Karpas-422 (cell line): ENCODE results near the gene STK40. TPM values are rescaled to one million over a fixed set of nuclear protein-coding genes. Genes with fewer than 3 reads are reported as not detected.

Experiments
- DNase-seq: peaks from one replicate; pipeline ENCODE4 v3.0.0-alpha.2; 2015
- H2AFZ ChIP-seq: fragments of 200-600 bp; sonication (generic); 2 replicates; pipeline ENCODE4 v1.6.1; 2014; ENCODE audit warnings: antibody characterized with exemption, low read length, mixed read lengths
- H3K27ac ChIP-seq: fragments of 200-600 bp; sonication (generic); 2 replicates; pipeline ENCODE4 v1.5.1; 2014; ENCODE audit warnings: mild to moderate bottlenecking, low read length, moderate library complexity
- H3K27me3 ChIP-seq: fragments of 200-600 bp; sonication (generic); 2 replicates; pipeline ENCODE4 v1.6.1; 2014; ENCODE audit warnings: low read length, mixed read lengths
- H3K36me3 ChIP-seq: fragments of 200-600 bp; sonication (generic); 2 replicates; pipeline ENCODE4 v1.6.1; 2014; ENCODE audit warnings: low read length, mixed read lengths; ENCODE audit not compliant: insufficient read depth
- H3K4me1 ChIP-seq: fragments of 200-600 bp; sonication (generic); 2 replicates; pipeline ENCODE4 v1.6.1; 2014; ENCODE audit warnings: mild to moderate bottlenecking, low read length, mixed read lengths
- H3K4me2 ChIP-seq: fragments of 200-600 bp; sonication (generic); 2 replicates; pipeline ENCODE4 v1.6.1; 2014; ENCODE audit warnings: low read length, low read depth, mild to moderate bottlenecking; ENCODE audit not compliant: poor library complexity, severe bottlenecking
- H3K4me3 ChIP-seq: fragments of 200-600 bp; sonication (generic); 2 replicates; pipeline ENCODE4 v1.5.1; 2014; ENCODE audit warnings: mild to moderate bottlenecking, antibody characterized with exemption, low read length, mixed read lengths
- H3K79me2 ChIP-seq: fragments of 200-600 bp; sonication (generic); 2 replicates; pipeline ENCODE4 v1.6.1; 2014; ENCODE audit warnings: mild to moderate bottlenecking, low read length, mixed read lengths
- H3K9ac ChIP-seq: fragments of 200-600 bp; sonication (generic); 2 replicates; pipeline ENCODE4 v1.6.0; 2014; ENCODE audit warnings: low read length
- H3K9me2 ChIP-seq: fragments of 200-600 bp; sonication (generic), shearing (Covaris generic); replicated peaks from 2 replicates; pipeline ENCODE4 v1.6.0; 2014; ENCODE audit warnings: mild to moderate bottlenecking, low read length, moderate library complexity; ENCODE audit not compliant: insufficient read depth
- H3K9me3 ChIP-seq: fragments of 300-700, 200-600 bp; sonication (generic); 2 replicates; pipeline ENCODE4 v1.6.1; 2014; ENCODE audit warnings: low read length, mixed read lengths
- H4K20me1 ChIP-seq: fragments of 200-600 bp; sonication (generic); 2 replicates; pipeline ENCODE4 v1.6.1; 2014; ENCODE audit warnings: mild to moderate bottlenecking, antibody characterized with exemption, low read length, low read depth; ENCODE audit not compliant: insufficient read depth
- total RNA-seq: library from RNA; depleted of rRNA; stranded (reverse); fragments of >200 nt; shearing (Covaris generic); gene quantifications from 2 replicates; pipeline ENCODE4 v1.2.3, GENCODE V29; 2014; ENCODE audit warnings: low replicate concordance

Gene STK40
- total RNA-seq, 1 experiment from 2014 or later, result 27.0 TPM

GRCh38 chr1:36359911-36360550, 25.7 kb downstream of the STK40 start:
- Histone ChIP-seq H4K20me1 (no peaks in the 10 kb centered on the region), H3K4me2 (no peak overlapping the region), H3K4me3 (no peak overlapping the region), H3K9me2 (no peaks in the 10 kb centered on the region), H3K36me3 (no peaks in the 10 kb centered on the region), H2AFZ (no peak overlapping the region), H3K4me1 (no peaks in the 10 kb centered on the region), H3K9ac (no peak overlapping the region), H3K27ac (no peak overlapping the region), H3K9me3 (no peaks in the 10 kb centered on the region), H3K27me3 (no peaks in the 10 kb centered on the region), H3K79me2 (peaks cover 17% of the 10 kb centered on the region; the same call in 1 of the 2 replicates)
- no peak for DNase-seq

DNA sequence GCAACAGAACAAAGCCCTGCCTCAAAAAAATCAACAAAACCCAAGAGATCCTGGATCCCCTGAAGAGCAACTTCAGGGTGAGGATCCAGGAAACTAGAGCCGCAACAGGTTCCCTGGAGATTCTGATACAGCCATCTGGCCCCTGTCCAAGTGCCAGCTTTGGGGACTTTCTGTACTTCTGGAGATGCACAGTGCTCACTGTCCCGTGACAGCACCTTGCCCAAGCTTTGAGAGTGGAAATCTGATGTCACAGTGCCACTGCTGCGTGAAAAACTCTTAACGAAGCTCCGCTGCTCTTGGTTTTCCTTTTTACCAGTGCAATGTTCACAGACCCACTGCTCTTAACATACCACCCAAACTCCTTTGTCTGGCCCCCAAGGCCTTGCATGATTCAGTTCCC, 26.3 kb downstream of the STK40 start:
- Histone ChIP-seq H3K4me1 (no peaks in the 10 kb centered on the region), H3K36me3 (no peaks in the 10 kb centered on the region), H3K9ac (no peak overlapping the region), H4K20me1 (no peaks in the 10 kb centered on the region), H2AFZ (no peak overlapping the region), H3K27ac (no peak overlapping the region), H3K27me3 (no peaks in the 10 kb centered on the region), H3K4me3 (no peak overlapping the region), H3K9me3 (no peaks in the 10 kb centered on the region), H3K79me2 (peaks cover 16% of the 10 kb centered on the region; the same call in 1 of the 2 replicates), H3K9me2 (no peaks in the 10 kb centered on the region), H3K4me2 (no peak overlapping the region)
- DNase-seq, result no peak

DNA sequence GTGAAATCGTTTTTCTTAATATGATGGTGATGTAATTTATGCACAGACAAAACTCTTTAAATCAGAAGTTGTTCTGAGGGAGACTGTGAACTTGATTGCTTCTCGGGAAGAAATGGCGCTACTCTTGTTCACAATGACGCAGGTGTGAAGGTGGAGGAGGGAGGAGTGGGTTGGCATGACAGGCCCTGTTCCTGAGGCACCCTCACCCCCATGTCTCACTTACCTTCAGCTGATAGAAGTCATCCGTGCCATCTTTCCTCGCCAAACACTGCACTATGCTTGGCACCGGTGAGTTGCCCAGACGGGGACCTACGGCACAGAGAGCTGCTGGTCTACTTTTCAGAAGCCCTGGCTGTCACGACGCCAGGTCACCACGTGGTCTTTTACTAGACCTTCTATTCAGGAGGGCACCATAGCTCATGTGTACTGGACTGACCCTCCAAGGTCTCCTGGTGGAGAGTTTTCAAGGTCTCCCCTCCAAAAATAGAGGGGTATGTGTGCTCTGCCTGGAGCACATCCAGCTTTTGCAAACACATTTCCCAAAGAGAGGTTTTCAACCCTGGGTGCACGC, 27.1 kb downstream of the STK40 start:
- H2AFZ ChIP-seq, result no peak overlapping the region
- no peaks in the 10 kb centered on the region for H3K4me1 ChIP-seq
- no peaks in the 10 kb centered on the region for H3K9me2 ChIP-seq
- no peak for DNase-seq
- no peaks in the 10 kb centered on the region for H4K20me1 ChIP-seq
- H3K36me3 ChIP-seq, result no peaks in the 10 kb centered on the region
- H3K4me3 ChIP-seq, result no peak overlapping the region
- H3K79me2 ChIP-seq, result peaks cover 14% of the 10 kb centered on the region; the same call in 1 of the 2 replicates
- no peaks in the 10 kb centered on the region for H3K27me3 ChIP-seq
- no peak overlapping the region for H3K9ac ChIP-seq
- H3K27ac ChIP-seq, result no peak overlapping the region
- no peaks in the 10 kb centered on the region for H3K9me3 ChIP-seq
- no peak overlapping the region for H3K4me2 ChIP-seq

DNA sequence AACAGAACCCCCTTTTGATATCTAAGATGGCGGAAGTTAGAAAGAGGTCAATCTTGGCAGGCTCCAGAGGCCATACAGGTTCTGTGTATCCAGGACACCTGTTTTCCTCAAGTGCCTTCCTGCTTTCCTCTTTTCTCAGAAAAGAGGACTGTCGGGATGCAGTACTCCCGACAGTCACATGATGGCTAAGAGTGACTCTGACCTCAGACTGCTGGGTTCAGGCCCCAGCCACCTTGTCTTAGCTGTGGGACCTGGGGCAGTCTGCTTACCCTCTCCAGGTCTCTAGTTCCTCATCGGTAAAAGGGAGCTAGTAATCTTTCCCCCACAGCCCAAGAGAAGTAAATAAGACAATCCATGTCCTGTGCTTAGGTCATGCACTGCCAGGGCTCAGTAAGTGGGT, 29.9 kb downstream of the STK40 start:
- Histone ChIP-seq H3K4me3 (no peak overlapping the region), H3K4me2 (no peak overlapping the region), H3K9me3 (no peaks in the 10 kb centered on the region), H3K79me2 (peaks cover 4% of the 10 kb centered on the region; the same call in 1 of the 2 replicates), H4K20me1 (no peaks in the 10 kb centered on the region), H3K36me3 (no peaks in the 10 kb centered on the region), H2AFZ (no peak overlapping the region), H3K9ac (no peak overlapping the region), H3K4me1 (no peaks in the 10 kb centered on the region), H3K9me2 (no peaks in the 10 kb centered on the region), H3K27ac (no peak overlapping the region), H3K27me3 (no peaks in the 10 kb centered on the region)
- DNase-seq, result no peak

DNA sequence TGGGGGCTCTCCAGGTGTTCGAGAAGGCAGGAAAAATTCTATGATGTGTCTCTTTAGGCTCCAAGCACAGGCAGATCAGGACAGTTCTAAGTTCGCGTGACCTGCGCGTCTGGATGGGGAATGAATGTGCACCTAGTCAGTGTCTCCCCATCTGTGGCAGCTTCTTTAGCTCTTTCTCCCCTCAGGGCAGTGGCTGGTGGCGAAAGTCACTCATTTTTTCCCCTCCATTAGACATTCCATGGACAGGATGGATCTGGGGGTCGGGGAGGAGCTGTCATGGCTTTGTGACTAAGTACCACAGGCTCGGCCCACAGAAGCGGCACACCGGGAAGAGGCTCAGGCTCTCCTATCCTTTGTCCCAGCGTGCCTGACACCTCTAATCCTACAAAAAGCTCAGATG, 31.2 kb downstream of the STK40 start:
- no peaks in the 10 kb centered on the region for H3K4me1 ChIP-seq
- no peaks in the 10 kb centered on the region for H3K9me3 ChIP-seq
- H3K79me2 ChIP-seq, result no peaks in the 10 kb centered on the region
- no peak overlapping the region for H3K27ac ChIP-seq
- no peak overlapping the region for H3K9ac ChIP-seq
- no peaks in the 10 kb centered on the region for H4K20me1 ChIP-seq
- H3K4me3 ChIP-seq, result no peak overlapping the region
- no peaks in the 10 kb centered on the region for H3K27me3 ChIP-seq
- H2AFZ ChIP-seq, result no peak overlapping the region
- H3K4me2 ChIP-seq, result no peak overlapping the region
- H3K36me3 ChIP-seq, result no peaks in the 10 kb centered on the region
- no peak for DNase-seq
- no peaks in the 10 kb centered on the region for H3K9me2 ChIP-seq

DNA sequence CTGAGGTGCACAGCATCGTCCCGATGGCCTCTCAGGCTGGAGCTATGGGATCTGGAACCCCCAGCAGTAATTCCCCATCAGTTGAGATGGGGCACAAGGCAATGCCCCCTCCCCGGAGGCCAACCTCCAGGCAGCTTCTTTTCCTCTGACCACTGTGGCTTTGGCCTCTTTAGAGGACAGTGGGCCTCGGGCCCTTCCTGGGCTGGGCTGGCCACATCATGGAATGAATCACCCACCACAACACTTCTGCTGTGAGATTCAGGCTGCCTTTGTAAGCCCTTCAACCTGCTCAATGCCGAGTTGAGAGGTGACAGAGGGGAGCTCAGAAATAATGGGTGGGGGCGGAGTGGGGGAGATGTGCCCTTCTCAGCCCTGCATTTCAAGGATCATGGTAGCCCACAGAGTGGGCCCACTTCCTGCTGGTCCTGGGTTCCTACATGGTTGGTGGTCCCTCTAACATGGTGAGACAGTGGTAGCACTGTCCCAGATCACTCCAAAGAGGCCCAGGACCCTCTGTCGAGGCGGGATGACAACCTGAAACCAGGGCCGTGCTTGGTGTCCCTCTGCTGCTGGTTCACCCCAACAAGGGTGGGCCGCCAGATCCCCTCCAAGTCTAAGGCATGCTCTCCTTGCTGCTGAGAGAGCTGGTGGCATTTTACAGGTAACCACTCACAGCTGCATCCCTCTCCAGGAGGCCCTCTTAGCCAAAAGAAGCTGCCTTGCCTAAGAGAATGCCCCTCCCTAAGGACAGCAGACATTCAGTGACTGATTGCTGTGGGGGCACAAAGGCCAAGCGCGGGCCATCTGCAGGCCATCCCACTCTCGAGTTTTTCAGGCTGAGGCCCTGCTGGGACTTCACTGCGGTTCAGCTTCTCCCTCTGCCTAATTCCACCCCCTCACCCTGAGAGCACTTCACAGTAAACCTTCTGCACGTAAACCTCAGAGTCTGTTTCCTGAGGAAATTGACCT, 32.5 kb downstream of the STK40 start:
- Histone ChIP-seq H3K9me2 (no peaks in the 10 kb centered on the region), H4K20me1 (no peaks in the 10 kb centered on the region), H3K4me3 (no peak overlapping the region), H3K4me1 (no peaks in the 10 kb centered on the region), H3K9ac (no peak overlapping the region), H3K27me3 (no peaks in the 10 kb centered on the region), H3K79me2 (no peaks in the 10 kb centered on the region), H2AFZ (no peak overlapping the region), H3K9me3 (no peaks in the 10 kb centered on the region), H3K4me2 (no peak overlapping the region), H3K27ac (no peak overlapping the region), H3K36me3 (no peaks in the 10 kb centered on the region)
- no peak for DNase-seq

GRCh38 chr1:36352125-36352909, 33.4 kb downstream of the STK40 start:
- Histone ChIP-seq H3K9me2 (no peaks in the 10 kb centered on the region), H3K27ac (no peak overlapping the region), H3K27me3 (no peaks in the 10 kb centered on the region), H3K4me3 (no peak overlapping the region), H2AFZ (no peak overlapping the region), H3K4me2 (no peak overlapping the region), H3K4me1 (no peaks in the 10 kb centered on the region), H3K9ac (no peak overlapping the region), H4K20me1 (no peaks in the 10 kb centered on the region), H3K36me3 (peaks cover under 1% of the 10 kb centered on the region; the same call in 1 of the 2 replicates), H3K79me2 (no peaks in the 10 kb centered on the region), H3K9me3 (no peaks in the 10 kb centered on the region)
- no peak for DNase-seq
